BE2C (cell line): ENCODE measurements around the gene PLGRKT.

Experiments used
- DNase-seq: peaks from one replicate; pipeline ENCODE4 v3.0.0-alpha.2; 2020
- H3K27me3 ChIP-seq: fragments of 250-450 bp; sonication (Bioruptor Pico); 2 replicates; pipeline ENCODE4 v1.5.1; 2020; ENCODE audit warnings: mild to moderate bottlenecking
- H3K36me3 ChIP-seq: fragments of 250-450 bp; sonication (Bioruptor Pico); 2 replicates; pipeline ENCODE4 v1.5.1; 2020; ENCODE audit warnings: mild to moderate bottlenecking
- H3K4me1 ChIP-seq: fragments of 250-450 bp; sonication (Bioruptor Pico); 2 replicates; pipeline ENCODE4 v1.5.1; 2020
- H3K4me3 ChIP-seq: 2 replicates; pipeline ENCODE4 v1.5.1; 2011; ENCODE audit warnings: low read depth, low read length
- H3K9me3 ChIP-seq: fragments of 250-450 bp; sonication (Bioruptor Pico); 2 replicates; pipeline ENCODE4 v1.5.1; 2020
- TF ChIP-seq, protein P1 (sequence below): IDR thresholded peaks from 2 replicates; pipeline ENCODE4 v1.5.1; 2012; ENCODE audit warnings: mild to moderate bottlenecking, low read depth, low read length

PLGRKT gene

GRCh38 chr9:5459289-5459829 lies 21.6 kb upstream of the PLGRKT start:
- DNase-seq: no peak
- H3K4me1 ChIP-seq: no peaks in the 10 kb centered on the region
- H3K9me3 ChIP-seq: no peaks in the 10 kb centered on the region
- no peaks in the 10 kb centered on the region for H3K27me3 ChIP-seq
- no peak overlapping the region for H3K4me3 ChIP-seq
- TF ChIP-seq, protein P1, sequence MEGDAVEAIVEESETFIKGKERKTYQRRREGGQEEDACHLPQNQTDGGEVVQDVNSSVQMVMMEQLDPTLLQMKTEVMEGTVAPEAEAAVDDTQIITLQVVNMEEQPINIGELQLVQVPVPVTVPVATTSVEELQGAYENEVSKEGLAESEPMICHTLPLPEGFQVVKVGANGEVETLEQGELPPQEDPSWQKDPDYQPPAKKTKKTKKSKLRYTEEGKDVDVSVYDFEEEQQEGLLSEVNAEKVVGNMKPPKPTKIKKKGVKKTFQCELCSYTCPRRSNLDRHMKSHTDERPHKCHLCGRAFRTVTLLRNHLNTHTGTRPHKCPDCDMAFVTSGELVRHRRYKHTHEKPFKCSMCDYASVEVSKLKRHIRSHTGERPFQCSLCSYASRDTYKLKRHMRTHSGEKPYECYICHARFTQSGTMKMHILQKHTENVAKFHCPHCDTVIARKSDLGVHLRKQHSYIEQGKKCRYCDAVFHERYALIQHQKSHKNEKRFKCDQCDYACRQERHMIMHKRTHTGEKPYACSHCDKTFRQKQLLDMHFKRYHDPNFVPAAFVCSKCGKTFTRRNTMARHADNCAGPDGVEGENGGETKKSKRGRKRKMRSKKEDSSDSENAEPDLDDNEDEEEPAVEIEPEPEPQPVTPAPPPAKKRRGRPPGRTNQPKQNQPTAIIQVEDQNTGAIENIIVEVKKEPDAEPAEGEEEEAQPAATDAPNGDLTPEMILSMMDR: no peak
- no peaks in the 10 kb centered on the region for H3K36me3 ChIP-seq

- Histone ChIP-seq H3K9me3 (no peaks in the 10 kb centered on the region), H3K4me1 (no peaks in the 10 kb centered on the region)
- DNase-seq: no peak
Observed at GRCh38 chr9:5455181-5455580, 17.5 kb upstream of the PLGRKT start.

DNA sequence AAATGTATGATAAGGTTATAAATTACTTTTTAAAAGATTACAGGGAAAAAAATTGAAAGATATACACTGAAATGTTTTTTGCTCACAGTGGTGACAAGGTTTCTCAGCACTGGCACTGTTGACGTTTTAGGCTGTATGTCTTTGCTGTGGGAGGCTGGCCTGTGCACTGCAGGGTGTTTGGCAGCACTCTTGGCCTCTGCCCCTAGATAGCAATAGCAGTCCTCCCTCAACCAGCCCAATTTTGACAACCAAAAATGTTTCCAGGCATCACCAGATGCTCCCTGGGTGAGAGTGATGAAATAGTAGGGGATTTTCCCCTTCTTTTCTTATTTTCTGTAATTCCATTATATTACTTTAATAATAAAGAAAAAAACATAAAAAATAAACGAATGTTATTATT lies 15.9 kb upstream of the PLGRKT start:
- H3K36me3 ChIP-seq: no peaks in the 10 kb centered on the region
- H3K4me3 ChIP-seq: no peak overlapping the region
- H3K4me1 ChIP-seq: no peaks in the 10 kb centered on the region
- H3K27me3 ChIP-seq: no peaks in the 10 kb centered on the region
- TF ChIP-seq, protein P1: no peak
- H3K9me3 ChIP-seq: no peaks in the 10 kb centered on the region
- no peak for DNase-seq

More at GRCh38 chr9:5455181-5455580, 17.5 kb upstream of the PLGRKT start:
- Histone ChIP-seq H3K36me3 (no peaks in the 10 kb centered on the region), H3K4me3 (no peak overlapping the region), H3K27me3 (no peaks in the 10 kb centered on the region)
- TF ChIP-seq, protein P1: no peak

GRCh38 chr9:5453004-5453403 lies 15.3 kb upstream of the PLGRKT start:
- H3K27me3 ChIP-seq: no peaks in the 10 kb centered on the region

DNA sequence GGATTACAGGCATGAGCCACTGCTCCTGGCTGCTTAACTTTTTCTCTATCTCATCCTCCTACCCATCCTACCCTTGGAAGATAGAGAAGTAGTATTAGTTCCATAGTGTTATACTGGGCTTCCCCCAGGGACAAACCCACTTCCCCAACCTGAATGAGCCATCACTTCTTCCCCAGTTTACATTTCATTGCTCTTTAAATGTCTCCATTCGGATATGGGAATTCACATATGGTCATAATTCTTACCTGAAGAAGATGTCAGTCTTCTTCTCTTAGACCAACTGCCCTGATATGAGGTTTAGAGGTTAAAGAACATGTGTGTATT lies 14.5 kb upstream of the PLGRKT start:
- TF ChIP-seq, protein P1: no peak
- H3K36me3 ChIP-seq: no peaks in the 10 kb centered on the region

More at GRCh38 chr9:5453004-5453403, 15.3 kb upstream of the PLGRKT start:
- Histone ChIP-seq H3K4me1 (no peaks in the 10 kb centered on the region), H3K36me3 (no peaks in the 10 kb centered on the region), H3K4me3 (no peak overlapping the region), H3K9me3 (no peaks in the 10 kb centered on the region)
- TF ChIP-seq, protein P1: no peak
- DNase-seq: no peak

DNA sequence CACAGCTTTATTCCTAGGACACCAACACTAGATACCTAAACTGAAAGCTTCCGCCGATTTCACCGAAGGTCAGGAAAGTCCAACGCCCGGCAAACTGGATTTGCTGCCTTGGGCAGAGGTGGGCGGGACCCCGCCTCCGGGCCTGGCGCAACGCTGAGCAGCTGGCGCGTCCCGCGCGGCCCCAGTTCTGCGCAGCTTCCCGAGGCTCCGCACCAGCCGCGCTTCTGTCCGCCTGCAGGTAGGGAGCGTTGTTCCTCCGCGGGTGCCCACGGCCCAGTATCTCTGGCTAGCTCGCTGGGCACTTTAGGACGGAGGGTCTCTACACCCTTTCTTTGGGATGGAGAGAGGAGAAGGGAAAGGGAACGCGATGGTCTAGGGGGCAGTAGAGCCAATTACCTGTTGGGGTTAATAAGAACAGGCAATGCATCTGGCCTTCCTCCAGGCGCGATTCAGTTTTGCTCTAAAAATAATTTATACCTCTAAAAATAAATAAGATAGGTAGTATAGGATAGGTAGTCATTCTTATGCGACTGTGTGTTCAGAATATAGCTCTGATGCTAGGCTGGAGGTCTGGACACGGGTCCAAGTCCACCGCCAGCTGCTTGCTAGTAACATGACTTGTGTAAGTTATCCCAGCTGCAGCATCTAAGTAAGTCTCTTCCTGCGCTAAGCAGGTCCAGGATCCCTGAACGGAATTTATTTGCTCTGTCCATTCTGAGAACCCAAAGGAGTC lies 12.8 kb upstream of the PLGRKT start, which contains the start of gene CD274:
CD274 (plus strand) TSS at position 184 of the 733 bp plus-strand sequence. CDS start 5,572 bp downstream, outside the sequence.
- Histone ChIP-seq H3K27me3 (no peaks in the 10 kb centered on the region), H3K4me3 (peak within 1 kb of the TSS; percentile 68), H3K9me3 (no peaks in the 10 kb centered on the region), H3K4me1 (no peaks in the 10 kb centered on the region), H3K36me3 (no peaks in the 10 kb centered on the region)
- TF ChIP-seq, protein P1: peak; percentile 69
- peak; percentile 88 for DNase-seq

More for the DNA sequence above, 14.5 kb upstream of the PLGRKT start:
- no peak for DNase-seq
- Histone ChIP-seq H3K27me3 (no peaks in the 10 kb centered on the region), H3K4me3 (no peak overlapping the region), H3K4me1 (no peaks in the 10 kb centered on the region), H3K9me3 (no peaks in the 10 kb centered on the region)
